A549 (cell line): Measurements from ENCODE around the gene CEBPB.

Experiments
- MAFK ChIP-seq: fragments of 450-650 bp; IDR thresholded peaks from 2 replicates; pipeline ENCODE4 v1.6.1; 2014; ENCODE audit not compliant: partially characterized antibody
- TF ChIP-seq, protein P1 (sequence below): fragments of >200 bp; sonication (Bioruptor Twin); formaldehyde crosslinking; IDR thresholded peaks from 3 replicates; pipeline ENCODE4 v1.5.1; 2016
- TF ChIP-seq, protein P2 (sequence below): fragments of 200-600 bp; sonication (generic); IDR thresholded peaks from 2 replicates; pipeline ENCODE4 v1.6.1; 2016; ENCODE audit warnings: antibody characterized with exemption, mild to moderate bottlenecking, moderate library complexity

DNA sequence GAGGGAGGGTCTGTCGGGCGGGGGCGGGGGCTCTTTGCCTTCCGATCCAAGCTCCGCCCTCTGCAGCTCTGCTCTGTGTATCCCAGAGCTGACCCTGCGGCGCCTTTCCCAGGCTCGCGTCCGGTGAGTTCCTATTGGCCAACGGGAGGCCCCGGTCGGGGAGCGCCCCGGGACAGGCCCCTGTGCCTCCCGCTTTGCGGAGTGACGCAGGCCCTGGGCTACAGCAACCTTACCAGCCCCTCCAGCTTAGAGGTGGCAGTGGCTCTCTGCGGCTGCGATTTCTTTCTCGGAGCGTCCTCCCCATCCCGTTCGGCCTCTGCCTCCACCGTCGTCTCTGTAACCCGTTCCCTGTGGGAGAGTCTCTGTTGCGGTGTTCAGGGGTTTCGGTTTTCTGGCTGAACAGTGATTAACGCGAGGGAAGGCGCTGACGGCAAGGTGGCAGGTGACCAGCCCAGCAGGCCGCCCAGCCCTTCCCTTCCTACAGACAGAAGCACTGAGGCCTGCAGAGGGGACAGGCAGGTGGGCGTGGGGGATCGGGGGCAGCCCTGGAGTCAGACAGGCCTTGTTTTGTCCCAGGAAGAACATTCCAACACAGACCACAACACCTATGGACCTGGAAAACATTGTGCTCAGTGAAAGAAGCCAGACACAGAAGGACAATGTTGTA lies 18.1 kb upstream of the CEBPB start:
- TF ChIP-seq, protein P1, sequence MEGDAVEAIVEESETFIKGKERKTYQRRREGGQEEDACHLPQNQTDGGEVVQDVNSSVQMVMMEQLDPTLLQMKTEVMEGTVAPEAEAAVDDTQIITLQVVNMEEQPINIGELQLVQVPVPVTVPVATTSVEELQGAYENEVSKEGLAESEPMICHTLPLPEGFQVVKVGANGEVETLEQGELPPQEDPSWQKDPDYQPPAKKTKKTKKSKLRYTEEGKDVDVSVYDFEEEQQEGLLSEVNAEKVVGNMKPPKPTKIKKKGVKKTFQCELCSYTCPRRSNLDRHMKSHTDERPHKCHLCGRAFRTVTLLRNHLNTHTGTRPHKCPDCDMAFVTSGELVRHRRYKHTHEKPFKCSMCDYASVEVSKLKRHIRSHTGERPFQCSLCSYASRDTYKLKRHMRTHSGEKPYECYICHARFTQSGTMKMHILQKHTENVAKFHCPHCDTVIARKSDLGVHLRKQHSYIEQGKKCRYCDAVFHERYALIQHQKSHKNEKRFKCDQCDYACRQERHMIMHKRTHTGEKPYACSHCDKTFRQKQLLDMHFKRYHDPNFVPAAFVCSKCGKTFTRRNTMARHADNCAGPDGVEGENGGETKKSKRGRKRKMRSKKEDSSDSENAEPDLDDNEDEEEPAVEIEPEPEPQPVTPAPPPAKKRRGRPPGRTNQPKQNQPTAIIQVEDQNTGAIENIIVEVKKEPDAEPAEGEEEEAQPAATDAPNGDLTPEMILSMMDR: no peak
- no peak for TF ChIP-seq MAFK
- TF ChIP-seq, protein P2, sequence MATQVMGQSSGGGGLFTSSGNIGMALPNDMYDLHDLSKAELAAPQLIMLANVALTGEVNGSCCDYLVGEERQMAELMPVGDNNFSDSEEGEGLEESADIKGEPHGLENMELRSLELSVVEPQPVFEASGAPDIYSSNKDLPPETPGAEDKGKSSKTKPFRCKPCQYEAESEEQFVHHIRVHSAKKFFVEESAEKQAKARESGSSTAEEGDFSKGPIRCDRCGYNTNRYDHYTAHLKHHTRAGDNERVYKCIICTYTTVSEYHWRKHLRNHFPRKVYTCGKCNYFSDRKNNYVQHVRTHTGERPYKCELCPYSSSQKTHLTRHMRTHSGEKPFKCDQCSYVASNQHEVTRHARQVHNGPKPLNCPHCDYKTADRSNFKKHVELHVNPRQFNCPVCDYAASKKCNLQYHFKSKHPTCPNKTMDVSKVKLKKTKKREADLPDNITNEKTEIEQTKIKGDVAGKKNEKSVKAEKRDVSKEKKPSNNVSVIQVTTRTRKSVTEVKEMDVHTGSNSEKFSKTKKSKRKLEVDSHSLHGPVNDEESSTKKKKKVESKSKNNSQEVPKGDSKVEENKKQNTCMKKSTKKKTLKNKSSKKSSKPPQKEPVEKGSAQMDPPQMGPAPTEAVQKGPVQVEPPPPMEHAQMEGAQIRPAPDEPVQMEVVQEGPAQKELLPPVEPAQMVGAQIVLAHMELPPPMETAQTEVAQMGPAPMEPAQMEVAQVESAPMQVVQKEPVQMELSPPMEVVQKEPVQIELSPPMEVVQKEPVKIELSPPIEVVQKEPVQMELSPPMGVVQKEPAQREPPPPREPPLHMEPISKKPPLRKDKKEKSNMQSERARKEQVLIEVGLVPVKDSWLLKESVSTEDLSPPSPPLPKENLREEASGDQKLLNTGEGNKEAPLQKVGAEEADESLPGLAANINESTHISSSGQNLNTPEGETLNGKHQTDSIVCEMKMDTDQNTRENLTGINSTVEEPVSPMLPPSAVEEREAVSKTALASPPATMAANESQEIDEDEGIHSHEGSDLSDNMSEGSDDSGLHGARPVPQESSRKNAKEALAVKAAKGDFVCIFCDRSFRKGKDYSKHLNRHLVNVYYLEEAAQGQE: no peak
